Measurements from ENCODE around the gene PSMD6.

PSMD6 gene

DNA sequence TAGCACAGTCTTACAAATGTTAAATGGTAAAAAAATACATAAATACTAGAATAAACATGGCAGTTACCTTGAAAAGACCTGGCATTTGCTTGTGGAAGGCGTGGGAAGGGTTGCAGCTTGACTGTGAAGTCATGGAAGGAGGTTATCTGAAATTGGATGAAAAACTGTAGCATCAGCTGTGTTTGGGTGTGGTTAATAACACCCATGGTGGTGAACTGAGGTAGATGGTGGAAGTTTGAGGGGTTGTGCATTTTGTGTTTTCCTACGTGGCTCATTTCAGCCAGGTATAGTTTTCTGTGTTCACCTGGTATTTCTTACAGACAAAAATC, 46.5 kb downstream of the PSMD6 start:
- no peak for DNase-seq

DNA sequence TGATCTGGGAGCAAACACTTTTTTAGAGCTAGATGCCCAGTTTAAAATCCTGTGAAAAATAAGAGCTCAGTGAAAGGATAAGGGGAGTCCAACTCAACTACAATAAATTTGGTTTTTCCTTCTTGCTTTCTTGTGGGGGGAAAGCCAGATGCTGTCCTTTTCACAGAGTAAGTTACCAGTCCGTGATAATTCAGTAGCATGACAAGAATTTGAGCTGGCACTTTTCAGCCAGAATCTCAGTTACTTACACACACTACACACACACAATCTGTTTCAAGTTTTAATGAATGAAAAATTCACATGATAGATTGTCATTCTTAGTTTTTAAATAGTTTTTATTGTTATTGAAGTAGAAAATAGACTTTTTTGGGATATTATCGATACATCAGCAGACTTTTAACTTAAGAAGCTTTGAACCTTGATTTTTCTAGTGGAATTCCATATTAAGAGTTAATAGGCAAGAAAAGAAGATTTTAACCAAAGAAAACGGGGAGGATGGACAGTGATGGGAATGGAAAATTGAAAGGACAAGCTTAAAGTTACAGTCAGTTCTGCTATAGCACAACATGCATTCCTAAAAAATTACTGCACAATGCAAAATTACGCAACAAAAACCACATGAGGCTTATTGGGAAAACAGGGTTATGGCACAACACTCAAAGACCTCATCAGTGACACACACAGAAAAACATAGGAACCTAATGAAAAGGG, 47.0 kb downstream of the PSMD6 start:
- DNase-seq, result no peak

DNA sequence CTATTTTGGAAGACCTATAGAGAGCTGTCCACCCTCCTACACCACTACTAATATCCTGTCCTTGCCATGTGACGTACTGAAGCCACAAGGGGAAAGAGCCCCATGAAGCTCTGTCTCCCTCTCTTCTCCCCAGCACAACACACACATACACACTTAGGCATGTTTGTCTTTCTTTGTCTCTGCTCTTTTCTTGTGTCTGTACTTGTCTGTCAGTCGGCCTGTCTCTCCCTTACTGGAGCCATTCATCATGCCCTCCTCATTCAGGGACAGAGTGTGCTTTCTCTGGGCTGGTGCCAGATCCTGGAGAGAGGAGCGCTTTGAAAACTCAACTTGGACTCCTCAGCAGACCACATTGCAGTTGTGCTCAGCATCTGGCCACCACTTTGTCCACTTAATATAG, 47.6 kb downstream of the PSMD6 start:
- peak in 9 of 14 donors; percentile 6 to 54 (median 36) for DNase-seq

DNA sequence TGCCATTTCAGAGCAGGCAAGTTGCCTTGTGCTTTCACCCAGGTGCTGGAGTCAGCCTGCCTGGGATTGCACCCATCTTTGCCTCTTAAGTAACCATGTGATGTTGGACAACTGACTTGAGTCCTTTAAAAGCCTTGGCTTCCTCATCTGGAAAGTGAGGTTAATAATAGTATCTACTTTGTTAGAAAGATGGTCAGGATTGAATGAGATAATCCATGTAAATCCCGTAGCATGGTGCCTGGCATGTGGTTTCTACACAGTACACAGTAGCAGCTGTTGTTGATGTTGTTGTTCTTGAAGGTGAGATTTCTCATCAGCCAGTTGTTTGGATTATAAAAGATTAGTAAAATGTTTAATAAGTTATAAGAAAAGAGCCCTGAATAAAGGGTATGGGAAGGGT, 48.8 kb downstream of the PSMD6 start:
- no peak for DNase-seq

DNA sequence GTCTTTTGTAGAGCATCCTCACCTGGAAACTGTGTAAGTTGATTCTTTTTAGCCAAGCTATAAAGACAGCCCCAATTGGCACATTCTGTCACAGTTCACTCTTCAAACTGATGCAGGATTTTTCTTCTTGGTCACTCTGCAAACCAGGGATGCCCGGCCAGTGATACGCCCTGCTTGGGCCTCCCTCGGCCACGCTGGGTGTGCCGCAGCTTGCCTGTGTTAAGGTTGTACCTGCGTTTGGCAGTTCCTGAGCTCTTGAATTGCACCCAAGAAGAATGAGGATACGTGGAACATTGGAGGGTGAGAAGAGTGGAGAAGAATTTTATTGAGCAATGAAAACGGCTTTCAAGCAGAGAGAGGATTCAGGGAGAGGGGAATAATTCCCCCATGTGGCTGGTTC, 49.9 kb downstream of the PSMD6 start:
- DNase-seq, result no peak

DNA sequence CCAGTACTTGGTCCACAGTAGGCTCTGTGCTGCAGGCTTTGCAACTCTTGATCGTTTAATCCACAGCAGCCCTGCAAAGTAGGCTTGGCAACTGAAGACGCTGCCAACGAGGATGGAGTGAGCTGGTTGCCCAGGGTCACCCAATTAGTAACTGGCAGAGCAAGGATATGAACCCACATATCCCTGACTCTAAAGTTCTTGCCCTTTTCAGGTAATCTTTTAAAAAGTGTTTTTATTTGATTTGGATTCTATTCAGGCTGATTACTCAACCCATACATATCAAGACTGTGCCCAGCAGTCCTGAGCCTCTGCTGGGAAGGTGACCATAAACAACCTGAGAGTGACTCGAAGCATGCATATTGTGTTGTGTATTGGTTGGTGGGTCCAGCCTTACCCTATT, 50.3 kb downstream of the PSMD6 start:
- DNase-seq, result no peak

DNA sequence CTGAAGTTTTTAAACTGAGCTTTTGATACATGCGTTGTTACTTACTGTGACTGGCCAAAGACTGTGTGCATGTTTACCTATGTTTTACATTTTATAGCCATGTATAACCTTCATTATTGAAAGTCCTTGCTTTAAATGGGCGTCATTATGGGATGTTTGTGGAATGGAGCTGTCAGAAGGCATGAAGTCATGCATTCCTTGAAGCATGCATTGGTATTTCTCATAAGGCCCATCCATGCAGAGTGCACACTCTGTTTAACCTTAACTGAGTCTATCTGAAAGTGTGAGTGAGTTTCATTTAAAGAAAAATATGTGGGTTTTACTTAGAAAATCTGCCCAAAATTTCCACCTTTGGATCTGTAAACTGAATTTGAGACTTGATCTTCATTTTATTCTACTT, 51.1 kb downstream of the PSMD6 start:
- DNase-seq, result no peak

DNA sequence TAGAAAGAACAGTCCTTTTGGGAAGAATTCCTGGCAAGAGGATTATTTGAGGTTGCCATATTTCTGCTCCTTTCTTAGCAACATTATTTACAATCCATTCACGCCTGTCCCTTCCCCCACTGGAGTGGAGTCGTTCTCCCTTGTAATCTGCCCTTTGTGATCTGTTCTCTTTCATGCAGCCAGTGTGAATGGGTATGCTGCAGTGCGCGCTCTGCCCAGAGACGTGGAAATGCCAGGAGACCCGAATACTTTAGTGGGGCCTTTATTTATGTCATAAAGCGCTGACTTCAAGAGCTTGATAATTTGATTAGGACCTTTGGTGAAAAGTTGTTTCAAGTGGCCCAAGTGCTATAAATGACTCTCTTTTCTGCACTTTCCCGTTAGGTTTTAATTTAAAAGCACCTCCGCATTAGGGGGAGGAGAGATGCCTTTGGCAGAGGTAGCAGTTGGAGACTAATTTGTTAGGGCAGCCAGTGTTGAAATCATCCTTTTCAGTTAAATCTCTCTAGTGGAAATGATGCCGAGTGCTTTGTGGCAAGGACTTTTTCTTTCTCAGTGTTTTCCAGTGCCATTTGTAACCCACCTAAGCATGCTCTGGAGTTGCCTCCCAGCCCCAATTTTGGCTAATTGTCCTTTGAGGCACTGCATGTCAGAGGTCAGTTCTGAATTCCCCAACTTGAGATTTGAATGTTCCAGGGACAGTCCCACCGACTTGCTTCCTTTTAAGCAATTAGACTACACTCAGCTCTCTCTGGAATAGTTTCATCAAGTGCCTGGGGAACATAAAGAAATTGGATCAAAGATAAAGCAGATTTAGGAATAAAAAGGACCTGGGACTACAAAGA, 52.4 kb downstream of the PSMD6 start:
- DNase-seq, result peak in 10 of 14 donors; percentile 10 to 37 (median 26)

DNA sequence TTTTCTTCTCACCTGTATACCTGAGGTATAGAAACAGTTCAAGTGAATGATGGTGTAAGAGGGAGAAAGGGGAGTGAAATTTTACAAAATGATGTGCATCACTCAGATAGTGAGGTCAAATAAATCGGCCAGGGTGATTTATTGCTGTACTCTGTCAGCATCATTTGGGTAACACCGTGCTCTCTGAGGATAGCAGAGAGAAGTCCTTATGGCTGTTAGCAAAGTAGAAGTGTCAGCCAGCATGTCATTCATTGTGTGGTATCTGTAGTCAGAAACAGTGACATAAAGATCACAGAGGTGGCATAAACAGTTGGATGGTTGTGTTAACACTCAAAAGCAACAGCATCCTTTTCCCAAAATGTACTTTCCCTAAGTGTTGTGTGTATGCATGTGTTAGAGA, 53.4 kb downstream of the PSMD6 start:
- DNase-seq, result peak in 1 of 14 donors; percentile 50

DNA sequence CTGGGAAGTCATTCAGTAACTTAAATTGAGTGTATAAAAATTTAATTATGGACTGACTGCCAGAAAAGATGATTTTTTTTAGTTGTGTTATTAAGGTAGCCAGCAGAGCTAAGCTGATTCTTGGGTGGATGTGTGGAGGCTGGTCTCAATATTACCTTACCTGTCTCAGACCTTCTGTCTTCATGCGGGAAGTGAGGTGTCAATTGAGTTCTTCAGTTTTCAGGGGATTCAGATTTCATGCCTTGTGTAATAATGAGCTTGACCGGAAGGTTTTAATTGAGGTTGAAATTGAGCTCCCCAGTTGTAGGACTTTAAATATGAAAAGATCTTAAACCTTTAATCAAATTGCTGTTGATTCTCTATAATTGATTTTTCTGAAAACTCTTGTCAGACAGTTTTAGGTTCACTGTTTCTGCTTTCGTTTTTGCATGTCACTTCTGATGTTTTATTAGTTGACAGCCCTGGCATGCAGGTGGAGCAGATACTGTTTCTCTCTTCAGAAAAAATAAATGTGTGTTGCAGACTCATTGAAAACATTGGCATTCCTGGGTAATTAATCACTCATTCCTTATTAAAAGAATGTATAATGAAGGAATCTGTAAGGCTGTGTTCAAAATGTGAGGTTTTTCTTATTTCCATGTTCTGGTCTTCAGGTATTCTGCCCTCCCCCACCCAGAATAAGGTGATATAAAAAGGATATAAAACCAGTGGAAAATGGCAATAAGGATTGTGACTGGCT, 54.5 kb downstream of the PSMD6 start:
- peak in 1 of 14 donors; percentile 50 for DNase-seq

DNA sequence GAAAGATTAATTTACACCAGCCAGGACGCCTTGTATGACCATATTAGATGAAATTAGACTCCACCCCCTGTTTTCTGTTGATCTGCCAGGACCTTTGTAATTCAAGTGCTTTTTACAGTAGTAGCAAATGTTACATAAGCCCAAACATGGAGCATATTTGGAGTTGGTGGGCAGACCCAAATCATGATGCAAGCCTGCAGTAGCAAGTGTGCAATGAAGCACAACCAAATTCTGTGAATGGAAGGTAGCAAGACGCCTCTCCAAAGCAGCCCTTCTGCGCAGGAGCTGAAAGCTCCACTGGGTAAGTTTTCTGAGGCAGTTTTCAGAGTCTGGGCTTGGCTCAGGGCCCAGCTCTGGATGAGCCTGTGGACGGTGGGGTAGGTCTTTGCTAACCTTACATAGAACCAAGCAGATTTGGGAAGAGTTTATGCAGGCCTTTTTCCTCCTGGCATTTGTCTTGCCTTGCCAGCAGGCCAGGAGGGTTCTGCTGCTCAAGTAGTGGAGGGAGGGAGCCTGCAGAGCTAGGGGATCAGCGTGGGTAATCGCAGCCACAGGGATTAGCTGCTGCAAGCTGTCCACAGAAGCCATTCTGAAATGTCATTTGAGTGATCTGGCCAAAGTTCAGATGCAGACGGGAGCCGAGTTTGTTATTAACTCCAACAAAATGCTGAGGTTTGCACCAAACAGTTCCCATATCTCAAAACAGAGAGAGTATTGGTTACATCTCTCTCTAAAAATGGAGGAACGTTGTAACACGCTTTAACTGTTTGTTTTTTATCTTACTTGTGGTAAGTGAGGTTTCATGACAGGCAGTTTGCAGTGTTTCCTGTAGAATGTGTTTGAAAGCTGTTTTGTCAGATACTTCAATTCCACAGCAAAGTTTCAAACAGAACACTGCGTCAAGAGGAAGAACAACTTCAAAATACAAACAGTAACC, 55.4 kb downstream of the PSMD6 start:
- DNase-seq, result peak in 6 of 14 donors; percentile 12 to 86 (median 36)

DNA sequence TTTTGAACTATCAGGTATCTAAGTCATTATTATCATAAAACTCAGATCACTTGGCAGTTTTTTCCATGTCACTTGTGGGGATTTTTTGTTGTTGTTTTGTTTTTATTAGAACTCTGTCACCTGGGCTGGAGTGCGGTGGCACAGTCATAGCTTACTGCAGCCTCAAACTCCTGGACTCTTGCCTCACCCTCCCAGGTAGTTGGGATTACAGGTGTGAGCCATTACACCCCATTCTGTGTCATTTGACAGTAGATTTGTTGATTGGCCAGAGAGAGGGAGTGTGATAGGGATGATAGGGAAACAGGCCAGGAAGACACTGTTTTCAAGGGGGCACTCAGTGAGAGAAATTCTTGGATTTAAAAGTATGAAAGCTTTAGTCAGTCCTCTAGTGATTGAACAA, 56.4 kb downstream of the PSMD6 start:
- DNase-seq, result no peak

DNA sequence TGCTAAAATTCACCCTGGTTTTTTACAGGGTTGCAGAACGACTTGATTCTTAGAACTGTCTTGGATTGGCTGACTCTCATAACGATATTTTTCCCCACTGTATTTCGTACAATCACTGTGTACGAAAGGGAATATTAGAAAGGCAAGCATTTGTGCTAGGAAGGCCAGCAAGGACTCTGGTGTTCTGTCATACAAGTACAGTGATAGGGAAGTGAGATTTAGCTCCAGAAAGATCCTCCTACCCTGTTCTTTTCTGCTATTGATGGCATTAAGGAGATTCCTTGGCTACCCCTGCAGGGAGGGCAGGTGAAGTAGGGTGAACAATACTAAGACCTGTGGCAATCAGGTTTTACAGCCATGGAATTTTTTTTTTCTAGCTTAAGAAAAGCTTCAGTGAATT, 57.3 kb downstream of the PSMD6 start:
- DNase-seq, result no peak

DNA sequence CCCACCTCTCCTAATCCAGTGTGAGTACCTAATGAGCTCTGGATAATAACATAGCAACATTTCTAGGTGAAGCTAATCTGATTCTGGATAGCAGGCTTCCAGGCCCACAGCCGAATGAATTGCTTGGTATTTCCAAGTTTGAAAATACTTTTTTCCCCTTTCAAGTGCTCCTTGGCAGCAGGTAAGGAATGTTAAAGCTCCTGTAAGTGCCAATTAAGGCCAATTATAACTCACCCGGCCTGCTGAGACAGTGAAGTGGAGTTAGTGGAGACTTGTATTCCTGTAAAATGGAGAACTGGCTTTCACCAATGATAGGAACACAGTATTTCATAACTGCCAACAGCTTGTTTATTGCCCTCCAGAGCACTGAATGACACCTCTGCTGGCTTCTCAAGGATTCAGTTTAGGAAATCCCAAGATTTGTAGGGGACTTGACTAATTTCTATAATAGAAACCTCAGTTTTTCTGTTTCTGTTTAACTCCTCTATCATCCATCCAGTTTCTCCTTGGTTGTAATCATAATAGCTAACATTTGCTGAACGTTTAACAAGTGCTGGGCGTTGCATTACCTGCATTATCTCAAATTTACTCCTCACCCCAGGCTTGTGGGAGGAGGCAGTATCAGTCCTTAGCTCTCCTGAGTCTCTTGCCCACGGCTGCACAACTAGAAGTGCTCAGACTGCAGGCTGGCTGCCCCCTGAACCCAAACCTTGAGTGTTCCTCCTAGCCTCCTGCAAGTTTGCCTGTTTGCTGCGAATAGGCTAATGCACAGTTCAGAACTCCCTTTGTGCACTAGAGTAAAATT, 58.4 kb downstream of the PSMD6 start:
- DNase-seq, result no peak

DNA sequence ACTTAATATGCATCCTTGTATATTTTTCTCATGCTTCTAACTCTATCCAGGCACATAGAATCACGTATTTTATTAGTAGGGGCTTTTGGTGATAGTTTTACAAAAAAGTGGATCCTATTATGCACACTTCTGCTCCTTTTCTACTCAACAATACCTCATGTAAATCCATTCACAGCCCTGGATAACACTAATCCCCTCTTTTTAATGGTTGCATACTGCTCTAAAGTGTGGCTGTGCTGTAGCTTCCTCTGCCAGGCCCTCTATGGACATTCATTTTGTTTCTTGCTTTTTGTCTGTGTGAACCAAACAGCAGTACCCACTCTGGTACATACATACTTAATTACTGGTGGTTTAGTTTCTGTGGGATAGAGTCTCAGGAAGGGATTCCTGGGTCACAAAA, 59.8 kb downstream of the PSMD6 start:
- DNase-seq, result no peak

DNA sequence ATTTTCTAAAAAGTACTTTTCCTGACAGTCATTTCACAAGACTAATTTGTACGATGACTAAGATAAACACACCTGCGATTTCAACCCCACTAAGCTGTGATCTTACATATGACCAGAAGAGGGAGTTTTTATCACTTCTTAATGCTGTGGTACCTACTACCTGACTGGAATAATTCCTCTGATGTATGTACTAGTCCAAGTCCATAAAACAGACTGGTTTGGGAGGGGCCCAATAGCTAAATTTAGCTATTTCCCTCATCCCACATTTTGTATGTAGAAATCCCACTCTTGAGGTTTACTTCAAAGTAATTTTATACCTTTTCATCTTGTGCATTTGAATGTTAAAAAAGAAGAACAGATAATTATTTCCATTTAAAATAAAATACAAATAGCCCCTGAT, 61.4 kb downstream of the PSMD6 start:
- DNase-seq, result peak in 1 of 14 donors; percentile 61
